GM23338 (cell line): ENCODE data around the gene CACNA1H. TPM values are rescaled to one million over a fixed set of nuclear protein-coding genes. Genes with fewer than 3 reads are reported as not detected.

Experiments used
- ATAC-seq: fragments of 200-7000 bp; cut with Tn5 transposase; 3 replicates; pipeline ENCODE4 v1.9.1; 2020
- DNase-seq: peaks from one replicate; pipeline ENCODE4 v3.0.0-alpha.2; 2015; ENCODE audit warnings: low spot score
- H2AFZ ChIP-seq: fragments of 200-600 bp; sonication (generic); 2 replicates; pipeline ENCODE4 v1.8.0; 2016; ENCODE audit warnings: antibody characterized with exemption, mild to moderate bottlenecking, moderate library complexity
- H3F3A ChIP-seq: fragments of 200-600 bp; sonication (generic); replicated peaks from 2 replicates; pipeline ENCODE4 v1.8.0; 2017; ENCODE audit warnings: antibody characterized with exemption, mixed run types, low read depth
- H3K27ac ChIP-seq: fragments of 200-600 bp; sonication (generic); 2 replicates; pipeline ENCODE4 v1.6.1; 2016; ENCODE audit warnings: low read depth
- H3K27me3 ChIP-seq: fragments of 200-600 bp; sonication (generic); 2 replicates; pipeline ENCODE4 v1.8.0; 2016; ENCODE audit warnings: mild to moderate bottlenecking, mixed run types, moderate library complexity; ENCODE audit not compliant: insufficient read depth
- H3K36me3 ChIP-seq: fragments of 200-600 bp; sonication (generic); 2 replicates; pipeline ENCODE4 v1.8.0; 2016; ENCODE audit warnings: mild to moderate bottlenecking; ENCODE audit not compliant: insufficient read depth
- H3K4me1 ChIP-seq: fragments of 200-600 bp; sonication (generic); 2 replicates; pipeline ENCODE4 v1.8.0; 2016; ENCODE audit warnings: mild to moderate bottlenecking, moderate library complexity; ENCODE audit not compliant: insufficient read depth
- H3K4me2 ChIP-seq: fragments of 200-600 bp; sonication (generic); 2 replicates; pipeline ENCODE4 v1.7.1; 2017; ENCODE audit warnings: mixed run types
- H3K4me3 ChIP-seq: fragments of 200-600 bp; sonication (generic); 2 replicates; pipeline ENCODE4 v1.6.1; 2016; ENCODE audit warnings: mixed run types
- H3K79me2 ChIP-seq: fragments of 200-600 bp; sonication (generic); replicated peaks from 2 replicates; pipeline ENCODE4 v1.8.0; 2017; ENCODE audit warnings: mild to moderate bottlenecking; ENCODE audit not compliant: insufficient read depth
- H3K9me2 ChIP-seq: fragments of 200-600 bp; sonication (generic); 2 replicates; pipeline ENCODE4 v1.8.0; 2017; ENCODE audit not compliant: insufficient read depth
- H4K20me1 ChIP-seq: fragments of 200-600 bp; sonication (generic); replicated peaks from 2 replicates; pipeline ENCODE4 v1.8.0; 2017; ENCODE audit warnings: mild to moderate bottlenecking; ENCODE audit not compliant: insufficient read depth
- H3K27ac Mint-ChIP-seq: 2 replicates; pipeline ENCODE4 v1.8.0; 2020; ENCODE audit warnings: inconsistent platforms, mild to moderate bottlenecking, moderate library complexity, mixed read lengths
- H3K27me3 Mint-ChIP-seq: 3 replicates; pipeline ENCODE4 v1.8.0; 2022; ENCODE audit warnings: low read depth, mild to moderate bottlenecking, moderate library complexity, mixed read lengths, inconsistent platforms; ENCODE audit not compliant: insufficient read depth, poor library complexity
- H3K36me3 Mint-ChIP-seq: 3 replicates; pipeline ENCODE4 v1.8.0; 2021; ENCODE audit warnings: low read depth, mild to moderate bottlenecking, inconsistent platforms, moderate library complexity, mixed read lengths
- H3K4me1 Mint-ChIP-seq: 3 replicates; pipeline ENCODE4 v1.8.0; 2020; ENCODE audit warnings: mild to moderate bottlenecking, inconsistent platforms, mixed read lengths
- H3K4me3 Mint-ChIP-seq: 3 replicates; pipeline ENCODE4 v1.8.0; 2021; ENCODE audit warnings: moderate library complexity, mild to moderate bottlenecking, inconsistent platforms, mixed read lengths
- H3K9me3 Mint-ChIP-seq: 3 replicates; pipeline ENCODE4 v1.8.0; 2020; ENCODE audit warnings: moderate library complexity, mild to moderate bottlenecking, inconsistent platforms, mixed read lengths
- CREB1 ChIP-seq: fragments of 250-450 bp; sonication (Bioruptor Pico); IDR thresholded peaks from 2 replicates; pipeline ENCODE4 v1.5.0; 2020; ENCODE audit warnings: low read depth, mild to moderate bottlenecking, moderate library complexity
- CTCF ChIP-seq, 2 experiments: fragments of 200-600 bp in 1 of 2; sonication (generic) in 1 of 2; conservative IDR thresholded peaks; 2 replicates each; pipeline versions ENCODE4 v1.5.1 to v1.6.1; 2016 to 2017; ENCODE audit warnings: antibody characterized with exemption in 2 of 2, low read depth in 2 of 2, mild to moderate bottlenecking in 2 of 2, moderate library complexity in 1 of 2
- ETS1 ChIP-seq: IDR thresholded peaks from 2 replicates; pipeline ENCODE4 v1.6.1; 2016; ENCODE audit warnings: antibody characterized with exemption
- EZH2 ChIP-seq: fragments of 200-600 bp; sonication (generic); IDR thresholded peaks from one replicate; pipeline ENCODE4 v1.8.0; 2017; ENCODE audit warnings: antibody characterized with exemption, mild to moderate bottlenecking, low read depth; ENCODE audit not compliant: unreplicated experiment
- EZH2phosphoT487 ChIP-seq: fragments of 200-600 bp; sonication (generic); IDR thresholded peaks from one replicate; pipeline ENCODE4 v1.8.1; 2018; ENCODE audit warnings: antibody characterized with exemption; ENCODE audit not compliant: unreplicated experiment
- JUNB ChIP-seq: IDR thresholded peaks from one replicate; pipeline ENCODE4 v1.6.1; 2016; ENCODE audit warnings: antibody characterized with exemption; ENCODE audit not compliant: unreplicated experiment
- NANOG ChIP-seq: IDR thresholded peaks from 2 replicates; pipeline ENCODE4 v1.6.1; 2016; ENCODE audit warnings: antibody characterized with exemption, borderline replicate concordance
- POLR2AphosphoS5 ChIP-seq: IDR thresholded peaks from 2 replicates; pipeline ENCODE4 v1.6.1; 2016; ENCODE audit warnings: antibody characterized with exemption, low read depth
- STAT1 ChIP-seq: IDR thresholded peaks from one replicate; pipeline ENCODE4 v1.6.1; 2016; ENCODE audit warnings: antibody characterized with exemption; ENCODE audit not compliant: unreplicated experiment
- ZNF114 ChIP-seq: fragments of 250-450 bp; sonication (Bioruptor Pico); IDR thresholded peaks from 2 replicates; pipeline ENCODE4 v1.5.0; 2020; ENCODE audit warnings: mild to moderate bottlenecking, moderate library complexity
- ZNF331 ChIP-seq: fragments of 250-450 bp; sonication (Bioruptor Pico); IDR thresholded peaks from 2 replicates; pipeline ENCODE4 v1.5.0; 2020; ENCODE audit warnings: low read depth, mild to moderate bottlenecking, moderate library complexity
- ZNF462 ChIP-seq: fragments of 250-450 bp; sonication (Bioruptor Pico); IDR thresholded peaks from 2 replicates; pipeline ENCODE4 v1.5.0; 2020; ENCODE audit warnings: mild to moderate bottlenecking, moderate library complexity
- polyA plus RNA-seq: library from polyadenylated mRNA; unstranded; fragments of >200 nt; fragmentation: Nextera tagmentation; extraction: Ambion mirVana; gene quantifications from 2 replicates; pipeline ENCODE4 v1.2.1, GENCODE V29; 2016
- total RNA-seq: library from RNA; depleted of rRNA; stranded (reverse); fragments of >200 nt; shearing (Covaris generic); gene quantifications from 2 replicates; pipeline ENCODE4 v1.2.3, GENCODE V29; 2014
- TF ChIP-seq, protein P1 (sequence below): IDR thresholded peaks from one replicate; pipeline ENCODE4 v1.6.1; 2018; ENCODE audit warnings: antibody characterized with exemption; ENCODE audit not compliant: unreplicated experiment

CACNA1H gene
- total and polyA plus RNA-seq, 2 experiments from 2014 or later = 3.5 to 43.3 TPM

DNA sequence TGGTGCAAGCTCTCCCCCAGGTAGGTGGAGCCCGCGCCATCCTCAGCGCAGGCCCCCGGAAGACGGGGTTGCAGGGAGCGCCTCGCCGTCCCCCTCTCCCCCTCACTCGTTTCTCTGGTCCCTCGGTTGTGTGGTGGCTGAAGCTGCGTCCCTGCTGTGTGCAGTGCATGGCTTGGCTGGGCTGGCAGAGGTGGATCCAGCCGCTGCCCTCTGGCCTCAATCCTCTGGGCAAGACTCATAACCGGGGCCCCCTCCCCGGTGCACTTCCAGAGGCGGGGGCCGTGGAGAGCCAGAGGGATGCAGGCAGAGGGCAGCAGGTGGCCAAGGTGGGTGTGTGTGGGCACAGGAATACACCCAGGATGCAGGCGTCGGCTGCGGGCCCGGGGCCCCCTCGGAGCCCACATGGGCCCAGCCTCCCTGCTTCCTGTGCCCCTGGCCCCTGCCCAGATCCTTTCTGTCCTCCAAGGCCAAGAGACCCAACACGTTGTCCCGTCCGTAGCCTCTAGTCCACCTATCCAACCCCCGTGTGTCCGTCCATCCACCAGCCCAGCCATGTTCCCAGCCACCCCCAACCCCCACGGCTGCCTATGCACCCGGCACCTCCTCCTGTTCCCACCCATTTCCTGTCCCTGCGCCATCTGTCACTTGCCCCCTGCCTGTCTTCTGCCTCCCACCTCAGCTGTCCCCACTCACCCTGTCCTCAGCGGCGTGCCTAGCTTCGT lies 62.8 kb downstream of the CACNA1H start:
- H3K27ac ChIP-seq = no peak overlapping the region

More for the DNA sequence above, 62.8 kb downstream of the CACNA1H start:
- Histone ChIP-seq H3K4me3 (no peak overlapping the region), H3K27me3 (no peaks in the 10 kb centered on the region), H4K20me1 (no peaks in the 10 kb centered on the region; the same call in 1 of the 2 replicates), H2AFZ (no peak overlapping the region), H3K9me2 (no peaks in the 10 kb centered on the region), H3K79me2 (no peaks in the 10 kb centered on the region), H3K4me2 (no peak overlapping the region), H3K4me1 (no peaks in the 10 kb centered on the region), H3F3A (no peaks in the 10 kb centered on the region), H3K36me3 (no peaks in the 10 kb centered on the region)
- Mint-ChIP-seq H3K36me3 (no peaks in the 10 kb centered on the region), H3K9me3 (no peaks in the 10 kb centered on the region), H3K27me3 (peaks cover 6% of the 10 kb centered on the region), H3K27ac (no peak overlapping the region), H3K4me1 (no peaks in the 10 kb centered on the region), H3K4me3 (no peak overlapping the region)
- TF ChIP-seq STAT1 = no peak
- TF ChIP-seq NANOG = no peak
- TF ChIP-seq EZH2 = no peak
- TF ChIP-seq ZNF462 (CRISPR knock-in tag) = no peak
- no peak for TF ChIP-seq JUNB
- TF ChIP-seq, protein P1, sequence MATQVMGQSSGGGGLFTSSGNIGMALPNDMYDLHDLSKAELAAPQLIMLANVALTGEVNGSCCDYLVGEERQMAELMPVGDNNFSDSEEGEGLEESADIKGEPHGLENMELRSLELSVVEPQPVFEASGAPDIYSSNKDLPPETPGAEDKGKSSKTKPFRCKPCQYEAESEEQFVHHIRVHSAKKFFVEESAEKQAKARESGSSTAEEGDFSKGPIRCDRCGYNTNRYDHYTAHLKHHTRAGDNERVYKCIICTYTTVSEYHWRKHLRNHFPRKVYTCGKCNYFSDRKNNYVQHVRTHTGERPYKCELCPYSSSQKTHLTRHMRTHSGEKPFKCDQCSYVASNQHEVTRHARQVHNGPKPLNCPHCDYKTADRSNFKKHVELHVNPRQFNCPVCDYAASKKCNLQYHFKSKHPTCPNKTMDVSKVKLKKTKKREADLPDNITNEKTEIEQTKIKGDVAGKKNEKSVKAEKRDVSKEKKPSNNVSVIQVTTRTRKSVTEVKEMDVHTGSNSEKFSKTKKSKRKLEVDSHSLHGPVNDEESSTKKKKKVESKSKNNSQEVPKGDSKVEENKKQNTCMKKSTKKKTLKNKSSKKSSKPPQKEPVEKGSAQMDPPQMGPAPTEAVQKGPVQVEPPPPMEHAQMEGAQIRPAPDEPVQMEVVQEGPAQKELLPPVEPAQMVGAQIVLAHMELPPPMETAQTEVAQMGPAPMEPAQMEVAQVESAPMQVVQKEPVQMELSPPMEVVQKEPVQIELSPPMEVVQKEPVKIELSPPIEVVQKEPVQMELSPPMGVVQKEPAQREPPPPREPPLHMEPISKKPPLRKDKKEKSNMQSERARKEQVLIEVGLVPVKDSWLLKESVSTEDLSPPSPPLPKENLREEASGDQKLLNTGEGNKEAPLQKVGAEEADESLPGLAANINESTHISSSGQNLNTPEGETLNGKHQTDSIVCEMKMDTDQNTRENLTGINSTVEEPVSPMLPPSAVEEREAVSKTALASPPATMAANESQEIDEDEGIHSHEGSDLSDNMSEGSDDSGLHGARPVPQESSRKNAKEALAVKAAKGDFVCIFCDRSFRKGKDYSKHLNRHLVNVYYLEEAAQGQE = no peak
- TF ChIP-seq EZH2phosphoT487 = no peak
- no peak for TF ChIP-seq CTCF (conservative IDR thresholded peaks at IDR 0.05; ENCODE audit: low read depth in 2 of 2)
- no peak for TF ChIP-seq POLR2AphosphoS5
- TF ChIP-seq ZNF331 (CRISPR knock-in tag) = no peak
- no peak for TF ChIP-seq ETS1
- TF ChIP-seq ZNF114 (CRISPR knock-in tag) = no peak
- TF ChIP-seq CREB1 (CRISPR knock-in tag) = no peak
- DNase-seq (no peak), ATAC-seq (no peak)
